ENCODE results near the gene RNMT.

GRCh38 chr18:13725566-13726231 is 774 bp upstream of the RNMT start:
- TF ChIP-seq, protein P1, sequence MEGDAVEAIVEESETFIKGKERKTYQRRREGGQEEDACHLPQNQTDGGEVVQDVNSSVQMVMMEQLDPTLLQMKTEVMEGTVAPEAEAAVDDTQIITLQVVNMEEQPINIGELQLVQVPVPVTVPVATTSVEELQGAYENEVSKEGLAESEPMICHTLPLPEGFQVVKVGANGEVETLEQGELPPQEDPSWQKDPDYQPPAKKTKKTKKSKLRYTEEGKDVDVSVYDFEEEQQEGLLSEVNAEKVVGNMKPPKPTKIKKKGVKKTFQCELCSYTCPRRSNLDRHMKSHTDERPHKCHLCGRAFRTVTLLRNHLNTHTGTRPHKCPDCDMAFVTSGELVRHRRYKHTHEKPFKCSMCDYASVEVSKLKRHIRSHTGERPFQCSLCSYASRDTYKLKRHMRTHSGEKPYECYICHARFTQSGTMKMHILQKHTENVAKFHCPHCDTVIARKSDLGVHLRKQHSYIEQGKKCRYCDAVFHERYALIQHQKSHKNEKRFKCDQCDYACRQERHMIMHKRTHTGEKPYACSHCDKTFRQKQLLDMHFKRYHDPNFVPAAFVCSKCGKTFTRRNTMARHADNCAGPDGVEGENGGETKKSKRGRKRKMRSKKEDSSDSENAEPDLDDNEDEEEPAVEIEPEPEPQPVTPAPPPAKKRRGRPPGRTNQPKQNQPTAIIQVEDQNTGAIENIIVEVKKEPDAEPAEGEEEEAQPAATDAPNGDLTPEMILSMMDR (IDR thresholded peaks at IDR 0.05), result no peak
- TF ChIP-seq POLR2AphosphoS5 (IDR thresholded peaks at IDR 0.05), result no peak
- no peak for TF ChIP-seq POLR2A (IDR thresholded peaks at IDR 0.05)
